Ovary (tissue), 3 donors: ENCODE data around the gene PRKCE.

ENCODE experiments used
- EP300 ChIP-seq: sonication (generic); formaldehyde crosslinking; IDR thresholded peaks from one replicate; pipeline ENCODE4 v1.6.1; 2017; ENCODE audit warnings: antibody characterized with exemption
- POLR2A ChIP-seq: fragments of 450-650 bp; IDR thresholded peaks from one replicate; pipeline ENCODE4 v1.6.1; 2017; ENCODE audit warnings: antibody characterized with exemption, mild to moderate bottlenecking, moderate library complexity
- TF ChIP-seq, protein P1 (sequence below), 3 donors: fragments of 450-650 bp in 2 of 3; fragments of 200-600 bp in 1 of 3; IDR thresholded peaks; one replicate each; pipeline versions ENCODE4 v1.5.1 to v1.8.0; 2016 to 2022; ENCODE audit warnings: antibody characterized with exemption in 3 of 3, mild to moderate bottlenecking in 1 of 3
- donor health status: DM: no; HTN: no; CAD: no.

DNA sequence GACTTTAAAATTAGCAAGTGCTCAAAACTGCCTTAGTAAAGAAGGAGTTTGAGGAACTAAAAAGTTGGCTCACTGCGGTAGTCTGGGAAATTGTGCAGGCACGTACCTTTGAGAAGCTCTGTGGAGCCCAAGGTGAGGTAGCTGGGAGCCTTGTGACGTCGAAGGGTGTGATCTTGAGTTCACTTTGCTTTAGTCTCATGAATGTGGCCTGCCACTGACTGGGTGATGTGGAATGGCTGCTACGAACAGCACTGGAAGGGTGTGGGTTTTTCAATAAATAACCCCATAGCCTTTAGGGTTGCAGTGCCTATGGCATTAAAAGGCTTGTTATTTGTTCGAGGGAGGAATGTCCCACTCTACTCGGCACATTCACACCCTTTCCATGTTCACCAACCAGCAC, 312.3 kb downstream of the PRKCE start:
- TF ChIP-seq, protein P1, sequence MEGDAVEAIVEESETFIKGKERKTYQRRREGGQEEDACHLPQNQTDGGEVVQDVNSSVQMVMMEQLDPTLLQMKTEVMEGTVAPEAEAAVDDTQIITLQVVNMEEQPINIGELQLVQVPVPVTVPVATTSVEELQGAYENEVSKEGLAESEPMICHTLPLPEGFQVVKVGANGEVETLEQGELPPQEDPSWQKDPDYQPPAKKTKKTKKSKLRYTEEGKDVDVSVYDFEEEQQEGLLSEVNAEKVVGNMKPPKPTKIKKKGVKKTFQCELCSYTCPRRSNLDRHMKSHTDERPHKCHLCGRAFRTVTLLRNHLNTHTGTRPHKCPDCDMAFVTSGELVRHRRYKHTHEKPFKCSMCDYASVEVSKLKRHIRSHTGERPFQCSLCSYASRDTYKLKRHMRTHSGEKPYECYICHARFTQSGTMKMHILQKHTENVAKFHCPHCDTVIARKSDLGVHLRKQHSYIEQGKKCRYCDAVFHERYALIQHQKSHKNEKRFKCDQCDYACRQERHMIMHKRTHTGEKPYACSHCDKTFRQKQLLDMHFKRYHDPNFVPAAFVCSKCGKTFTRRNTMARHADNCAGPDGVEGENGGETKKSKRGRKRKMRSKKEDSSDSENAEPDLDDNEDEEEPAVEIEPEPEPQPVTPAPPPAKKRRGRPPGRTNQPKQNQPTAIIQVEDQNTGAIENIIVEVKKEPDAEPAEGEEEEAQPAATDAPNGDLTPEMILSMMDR (IDR thresholded peaks at IDR 0.05) = no peak
- TF ChIP-seq POLR2A (no peak), EP300 (no peak)
